ENCODE results near the gene AGMO.

AGMO gene

DNA sequence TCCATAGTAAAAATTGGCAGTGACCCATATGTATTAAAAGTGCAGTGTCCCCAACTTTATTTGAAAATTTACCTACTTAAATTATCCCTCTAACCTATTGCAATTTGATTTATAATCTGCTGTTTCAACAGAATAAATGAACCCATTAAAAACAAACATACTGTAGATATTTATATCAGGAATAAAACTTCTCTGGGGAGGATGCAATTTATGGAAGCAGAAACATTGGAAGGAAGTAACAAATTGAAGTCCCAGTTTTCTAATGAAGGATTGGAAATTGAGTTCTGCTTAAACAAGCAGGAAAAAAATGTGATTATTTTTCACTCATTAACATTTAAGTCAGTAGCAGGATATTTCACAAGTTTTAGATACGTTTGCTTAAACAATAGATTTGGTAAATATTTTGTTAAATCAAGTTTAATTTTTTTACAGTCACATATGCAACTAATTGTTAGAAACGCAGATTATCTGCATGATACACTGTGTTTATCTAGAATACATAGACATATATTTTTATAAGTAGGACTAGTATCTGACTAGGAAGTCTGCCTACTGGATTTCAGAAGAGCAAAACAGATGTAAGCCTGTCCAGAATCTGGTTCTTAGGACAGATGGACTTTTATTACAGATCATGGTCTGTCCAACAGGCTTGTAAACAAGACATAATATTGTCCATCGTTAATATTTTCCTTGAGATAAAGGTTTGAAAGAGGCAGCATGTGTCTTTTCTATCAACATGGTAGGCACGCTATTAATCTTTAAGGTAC, 5.3 kb downstream of the AGMO start:
- no peak for TF ChIP-seq EZH2phosphoT487 (IDR thresholded peaks at IDR 0.05; ENCODE audit: borderline replicate concordance)
- TF ChIP-seq CTCF (conservative IDR thresholded peaks at IDR 0.05; ENCODE audit: low read length): no peak
- no peaks in the 10 kb centered on the region for H3K9me2 ChIP-seq (replicated peaks; ENCODE audit: low read depth, low read length)
- no peaks in the 10 kb centered on the region for H3K36me3 ChIP-seq (ENCODE audit: insufficient read depth, low read length)
- H3K79me2 ChIP-seq (ENCODE audit: insufficient read depth, low read length): no peaks in the 10 kb centered on the region
- no peaks in the 10 kb centered on the region for H4K20me1 ChIP-seq (ENCODE audit: insufficient read depth, low read length, poor library complexity, severe bottlenecking)
- H3K27me3 ChIP-seq (ENCODE audit: insufficient read depth, low read length, poor library complexity, severe bottlenecking): no peaks in the 10 kb centered on the region
- no peak overlapping the region for H3K9ac ChIP-seq (ENCODE audit: low read depth, low read length, poor library complexity, severe bottlenecking)
- no peaks in the 10 kb centered on the region for H3K9me3 ChIP-seq (ENCODE audit: insufficient read depth, low read depth, low read length)
- no peak overlapping the region for H2AFZ ChIP-seq (ENCODE audit: low read length)
- no peaks in the 10 kb centered on the region for H3F3A ChIP-seq (ENCODE audit: low read depth)
- H3K4me2 ChIP-seq (ENCODE audit: low read depth, low read length, poor library complexity, severe bottlenecking): no peak overlapping the region
- no peaks in the 10 kb centered on the region for H3K4me1 ChIP-seq (ENCODE audit: insufficient read depth, low read length, poor library complexity, severe bottlenecking)
- no peak overlapping the region for H3K4me3 ChIP-seq (ENCODE audit: low read length, poor library complexity, severe bottlenecking)

DNA sequence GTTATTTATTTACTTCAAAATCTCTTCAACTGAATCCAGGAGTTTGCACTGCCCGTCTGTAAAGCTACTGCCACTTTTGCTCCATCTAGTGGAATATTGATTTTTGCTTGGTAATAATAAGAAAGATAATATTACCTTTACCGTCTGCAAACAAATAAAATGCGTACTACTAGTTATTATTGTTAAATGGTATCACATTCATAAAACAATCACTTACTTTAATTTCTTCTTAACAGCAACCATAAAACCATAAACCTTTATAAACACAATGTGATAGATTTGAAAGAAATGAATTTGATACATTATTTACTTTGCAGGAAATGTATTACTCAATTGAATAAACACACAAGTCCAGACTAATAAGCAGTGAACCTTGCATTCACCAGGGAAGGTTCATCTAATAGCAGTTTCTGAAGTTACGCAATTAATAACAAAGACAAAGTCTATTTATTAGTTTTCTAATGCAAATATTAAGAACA, 6.4 kb downstream of the AGMO start:
- Histone ChIP-seq H3F3A (ENCODE audit: low read depth) (no peaks in the 10 kb centered on the region), H3K27me3 (ENCODE audit: insufficient read depth, low read length, poor library complexity, severe bottlenecking) (no peaks in the 10 kb centered on the region), H4K20me1 (ENCODE audit: insufficient read depth, low read length, poor library complexity, severe bottlenecking) (no peaks in the 10 kb centered on the region), H3K4me1 (ENCODE audit: insufficient read depth, low read length, poor library complexity, severe bottlenecking) (no peaks in the 10 kb centered on the region), H3K9me2 (replicated peaks; ENCODE audit: low read depth, low read length) (no peaks in the 10 kb centered on the region), H3K9ac (ENCODE audit: low read depth, low read length, poor library complexity, severe bottlenecking) (no peak overlapping the region), H3K4me3 (ENCODE audit: low read length, poor library complexity, severe bottlenecking) (no peak overlapping the region), H3K79me2 (ENCODE audit: insufficient read depth, low read length) (no peaks in the 10 kb centered on the region), H3K9me3 (ENCODE audit: insufficient read depth, low read depth, low read length) (no peaks in the 10 kb centered on the region), H2AFZ (ENCODE audit: low read length) (no peak overlapping the region), H3K36me3 (ENCODE audit: insufficient read depth, low read length) (no peaks in the 10 kb centered on the region), H3K4me2 (ENCODE audit: low read depth, low read length, poor library complexity, severe bottlenecking) (no peak overlapping the region)
- TF ChIP-seq CTCF (conservative IDR thresholded peaks at IDR 0.05; ENCODE audit: low read length) (peak; percentile 28), EZH2phosphoT487 (IDR thresholded peaks at IDR 0.05; ENCODE audit: borderline replicate concordance) (no peak)

DNA sequence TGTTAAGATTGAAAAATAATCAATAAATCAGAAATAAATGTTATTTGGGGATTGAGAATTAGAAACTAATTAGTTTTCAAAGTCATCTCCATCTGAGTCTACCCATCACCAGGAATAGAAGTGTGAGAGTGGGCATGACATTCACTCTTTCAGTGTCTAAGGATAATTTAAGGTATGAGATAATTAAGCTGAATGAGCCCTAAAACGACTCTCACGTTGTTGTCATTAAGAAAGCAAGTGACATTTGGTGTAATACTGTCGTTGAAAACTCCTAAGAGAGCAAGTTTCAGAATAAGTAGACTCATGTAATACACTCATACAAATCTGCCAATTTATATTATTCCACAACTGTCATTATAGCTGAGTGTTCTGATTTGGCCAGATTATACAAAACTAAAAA, 7.1 kb downstream of the AGMO start:
- no peaks in the 10 kb centered on the region for H3F3A ChIP-seq (ENCODE audit: low read depth)
- H3K27me3 ChIP-seq (ENCODE audit: insufficient read depth, low read length, poor library complexity, severe bottlenecking): no peaks in the 10 kb centered on the region
- TF ChIP-seq CTCF (conservative IDR thresholded peaks at IDR 0.05; ENCODE audit: low read length): no peak
- H3K4me3 ChIP-seq (ENCODE audit: low read length, poor library complexity, severe bottlenecking): no peak overlapping the region
- no peaks in the 10 kb centered on the region for H3K9me3 ChIP-seq (ENCODE audit: insufficient read depth, low read depth, low read length)
- H3K4me1 ChIP-seq (ENCODE audit: insufficient read depth, low read length, poor library complexity, severe bottlenecking): no peaks in the 10 kb centered on the region
- no peak overlapping the region for H2AFZ ChIP-seq (ENCODE audit: low read length)
- no peaks in the 10 kb centered on the region for H3K9me2 ChIP-seq (replicated peaks; ENCODE audit: low read depth, low read length)
- H3K79me2 ChIP-seq (ENCODE audit: insufficient read depth, low read length): no peaks in the 10 kb centered on the region
- H4K20me1 ChIP-seq (ENCODE audit: insufficient read depth, low read length, poor library complexity, severe bottlenecking): no peaks in the 10 kb centered on the region
- no peak overlapping the region for H3K4me2 ChIP-seq (ENCODE audit: low read depth, low read length, poor library complexity, severe bottlenecking)
- no peaks in the 10 kb centered on the region for H3K36me3 ChIP-seq (ENCODE audit: insufficient read depth, low read length)
- H3K9ac ChIP-seq (ENCODE audit: low read depth, low read length, poor library complexity, severe bottlenecking): no peak overlapping the region

All from Loucy (cell line).